GM18505 (cell line): Measurements from ENCODE around the gene ARHGAP4.

Source experiments
- ATAC-seq: cut with Tn5 transposase; IDR thresholded peaks from one replicate; pipeline ENCODE4 v1.9.1; 2021; ENCODE audit not compliant: unreplicated experiment
- POLR2A ChIP-seq: IDR thresholded peaks from 4 replicates; pipeline ENCODE4 v1.6.1; 2011; ENCODE audit warnings: borderline replicate concordance; ENCODE audit not compliant: insufficient read depth, insufficient read length; ENCODE audit errors: extremely low read depth

ARHGAP4 gene

GRCh38 chrX:153945956-153946943 lies 20.2 kb upstream of the ARHGAP4 start:
- no peak for ATAC-seq
- TF ChIP-seq POLR2A = no peak

DNA sequence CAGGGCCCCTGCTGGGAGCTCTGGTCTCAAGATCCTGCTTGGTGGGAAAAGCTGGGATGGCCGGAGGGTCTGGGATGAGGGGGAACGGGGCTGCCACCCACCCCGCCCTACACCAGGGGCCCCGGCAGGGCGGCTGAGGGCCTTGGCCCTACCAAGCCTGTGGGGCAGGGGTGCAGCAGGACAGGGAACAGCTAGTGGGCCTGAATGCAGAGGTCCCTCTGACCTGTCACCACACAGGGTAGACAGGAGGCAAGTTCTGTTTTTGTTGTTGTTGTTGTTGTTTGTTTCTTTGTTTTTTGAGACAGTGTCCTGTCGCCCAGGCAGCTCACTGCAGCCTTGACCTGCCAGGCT lies 18.7 kb upstream of the ARHGAP4 start:
- ATAC-seq = no peak
- no peak for TF ChIP-seq POLR2A

DNA sequence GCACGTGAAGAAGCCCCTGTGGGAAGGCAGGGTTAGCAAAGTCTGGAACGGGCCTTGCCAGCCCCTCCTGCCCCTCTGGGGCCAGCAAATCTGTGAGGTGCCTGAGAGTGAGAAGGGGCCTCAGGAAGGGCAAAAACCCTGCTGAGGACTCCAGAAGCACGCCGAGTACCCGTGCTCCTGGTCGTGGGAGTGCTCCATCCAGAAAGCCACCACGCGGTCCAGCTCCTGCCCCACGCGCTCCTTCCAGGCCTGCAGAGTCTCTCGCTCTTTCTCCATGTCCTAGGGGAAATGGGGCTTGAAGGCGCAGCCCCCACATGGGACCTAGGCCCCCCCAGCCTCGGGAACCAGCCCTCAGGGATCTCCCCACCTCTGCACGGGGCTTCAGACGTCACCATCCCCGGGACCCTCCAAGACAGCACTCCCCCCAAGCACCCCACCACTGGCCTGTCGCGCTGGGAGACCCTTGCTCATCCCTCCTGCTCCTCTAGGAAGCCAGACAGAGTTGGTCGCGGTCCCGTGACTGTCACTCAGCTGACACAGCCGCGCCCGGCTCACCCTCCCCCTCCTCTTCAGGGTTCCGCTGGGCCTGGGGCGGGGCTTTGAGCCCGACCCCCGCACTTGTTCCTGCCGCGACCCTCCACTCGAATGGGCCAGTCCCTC lies 18.2 kb upstream of the ARHGAP4 start, which contains the start of gene RENBP:
Gene RENBP (minus strand): TSS at position 504 of the 660 bp plus-strand sequence. CDS start 33 bp downstream, at position 471.
- no peak for TF ChIP-seq POLR2A

GRCh38 chrX:153941336-153942252 lies 15.5 kb upstream of the ARHGAP4 start:
- TF ChIP-seq POLR2A = no peak
- no peak for ATAC-seq

More for the DNA sequence above, 18.2 kb upstream of the ARHGAP4 start, which contains the start of gene RENBP:
- no peak for ATAC-seq

DNA sequence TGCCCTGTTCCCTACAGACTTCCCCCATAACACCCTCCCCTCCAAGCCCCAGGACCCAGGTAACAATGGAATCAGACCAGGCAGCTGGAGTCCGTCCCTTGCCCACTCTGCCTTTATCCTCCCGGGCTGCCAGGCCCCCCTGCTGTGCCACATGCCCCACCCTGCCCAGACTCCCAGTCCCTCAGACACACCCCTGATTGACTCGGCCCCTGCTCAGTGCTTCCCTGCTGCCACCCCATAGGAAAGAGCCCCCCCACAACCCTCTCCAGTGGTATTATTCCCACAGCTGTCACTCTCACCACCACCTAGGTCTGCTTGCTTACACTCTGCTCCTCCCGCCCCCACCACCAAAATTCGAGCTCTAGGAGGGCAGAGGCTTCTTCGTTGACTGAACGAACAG lies 13.5 kb upstream of the ARHGAP4 start:
- ATAC-seq = no peak
- TF ChIP-seq POLR2A = no peak

DNA sequence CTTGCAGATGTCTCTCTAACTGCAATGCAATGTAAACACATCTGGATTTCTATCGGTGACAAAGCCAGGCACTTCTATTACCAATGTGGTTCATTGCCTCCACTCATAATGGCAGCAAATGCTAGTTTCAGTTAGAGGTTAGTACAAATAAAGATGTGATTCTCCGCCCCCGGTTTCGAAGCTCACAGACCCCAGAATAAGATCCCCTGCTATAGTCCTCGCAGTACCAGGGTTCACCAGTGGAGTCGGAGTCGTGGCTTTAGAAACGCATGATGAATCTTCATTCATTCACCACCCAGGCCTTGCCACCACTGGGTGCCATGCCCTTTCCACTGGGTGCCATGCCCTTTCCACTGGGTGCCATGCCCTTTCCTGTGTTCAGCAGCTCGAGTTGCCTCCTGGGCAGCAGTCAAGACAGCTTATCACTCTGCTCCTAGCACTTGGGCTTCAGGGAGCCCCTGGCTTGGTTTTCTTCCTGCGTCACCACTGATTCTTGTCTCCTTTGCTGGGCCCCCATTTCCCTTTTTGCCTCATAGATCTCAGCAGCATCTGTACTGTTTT lies 12.2 kb upstream of the ARHGAP4 start:
- ATAC-seq = no peak
- TF ChIP-seq POLR2A = no peak

DNA sequence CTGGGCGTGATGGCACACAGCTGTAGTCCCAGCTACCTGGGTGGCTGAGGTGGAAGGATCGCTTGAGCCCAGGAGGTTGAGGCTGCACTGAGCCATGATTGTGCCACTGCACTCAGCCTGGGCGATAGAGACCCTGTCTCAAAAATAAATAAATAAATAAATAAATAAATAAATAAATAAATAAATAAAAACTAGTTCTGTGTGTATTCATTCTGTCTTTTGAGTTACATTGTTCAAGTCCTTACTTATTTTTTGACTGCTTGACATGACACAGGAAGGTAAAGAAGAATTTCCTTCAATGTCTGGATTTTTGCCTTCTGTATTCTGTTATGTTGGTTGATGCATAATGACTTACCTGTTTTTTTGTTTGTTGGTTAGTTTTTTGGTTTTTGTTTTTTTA lies 11.0 kb upstream of the ARHGAP4 start:
- no peak for TF ChIP-seq POLR2A
- no peak for ATAC-seq

DNA sequence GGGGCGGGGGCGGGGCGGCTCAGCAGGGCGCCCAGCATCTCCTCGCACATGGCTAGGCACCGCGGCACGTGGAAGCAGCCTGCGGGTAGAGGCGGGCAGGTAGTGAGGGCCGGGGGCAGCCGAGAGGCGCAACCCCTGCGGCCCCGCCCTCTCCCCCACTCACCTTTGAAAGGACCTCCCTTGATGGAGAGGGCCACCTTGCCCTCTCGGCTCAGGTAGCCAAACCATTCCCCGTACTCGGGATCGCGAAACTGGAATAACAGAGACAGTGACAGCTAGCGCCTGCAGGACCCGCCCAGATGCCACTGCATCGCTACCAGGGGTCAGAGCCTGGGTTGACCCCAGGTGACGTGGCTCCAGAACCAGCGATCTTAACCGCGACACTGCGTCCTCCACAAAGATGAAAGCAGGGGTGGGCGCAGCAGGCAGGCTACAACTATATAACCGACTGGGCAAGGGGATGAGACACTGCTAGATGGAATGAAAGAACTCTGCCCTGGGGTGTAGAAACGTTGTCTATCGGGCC lies 9.3 kb upstream of the ARHGAP4 start:
- no peak for TF ChIP-seq POLR2A
- peak; percentile 2 for ATAC-seq

DNA sequence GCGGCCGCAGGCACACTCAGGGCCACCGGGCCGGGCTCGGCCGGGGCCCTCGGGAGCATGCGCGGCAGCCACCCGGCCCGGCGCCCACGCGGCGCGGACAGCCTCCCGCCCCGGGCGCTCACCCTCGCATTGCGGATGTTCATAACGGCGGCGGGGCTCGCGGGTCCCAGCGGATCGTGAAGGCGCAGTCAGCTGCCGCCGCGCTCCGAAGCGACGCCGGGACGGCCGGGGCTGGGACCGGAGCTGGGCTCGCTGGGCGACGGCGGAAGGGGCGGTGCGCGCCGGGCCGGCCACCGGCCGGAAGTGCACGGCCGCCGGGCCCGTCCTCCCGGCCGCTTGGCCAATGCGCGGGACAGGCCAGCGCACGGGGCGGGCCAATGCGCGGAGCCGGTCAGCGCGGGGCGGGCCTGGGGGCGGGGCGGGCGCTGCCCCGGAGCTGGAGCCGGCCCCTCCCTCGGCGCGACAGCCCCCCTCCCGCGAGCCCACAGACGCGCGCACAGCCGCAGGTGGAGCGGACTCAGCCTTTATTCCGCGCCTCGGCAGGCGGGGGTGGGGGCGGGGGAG lies 8.8 kb upstream of the ARHGAP4 start, which contains the start of gene NAA10:
Gene NAA10 (minus strand): TSS at position 276 of the 564 bp plus-strand sequence. CDS start 133 bp downstream, at position 143.
- ATAC-seq = peak; percentile 79

GRCh38 chrX:153934148-153934761 lies 8.2 kb upstream of the ARHGAP4 start:
- ATAC-seq = peak; percentile 18
- TF ChIP-seq POLR2A = no peak

More for the DNA sequence above, 8.8 kb upstream of the ARHGAP4 start, which contains the start of gene NAA10:
- TF ChIP-seq POLR2A = peak; percentile 64

DNA sequence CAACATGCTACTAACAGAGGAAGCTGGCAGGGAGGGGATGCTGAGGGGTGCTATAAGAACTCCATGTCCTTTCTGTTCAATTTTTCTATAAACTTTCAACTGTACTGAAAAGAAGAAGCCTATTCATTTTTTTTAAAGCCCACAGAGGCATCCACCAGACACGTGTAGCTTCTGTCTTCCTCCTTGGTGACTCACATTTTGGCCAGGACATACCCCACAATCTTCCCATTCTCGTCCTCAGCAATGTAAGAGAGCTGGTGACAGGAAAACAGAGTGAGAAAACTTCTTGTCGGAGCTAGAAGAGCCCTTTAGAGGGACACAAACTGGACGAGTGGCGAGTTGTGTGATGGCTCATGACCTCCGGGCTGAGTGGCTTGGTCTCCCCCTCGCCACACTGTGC lies 7.7 kb upstream of the ARHGAP4 start:
- TF ChIP-seq POLR2A = no peak
- no peak for ATAC-seq

DNA sequence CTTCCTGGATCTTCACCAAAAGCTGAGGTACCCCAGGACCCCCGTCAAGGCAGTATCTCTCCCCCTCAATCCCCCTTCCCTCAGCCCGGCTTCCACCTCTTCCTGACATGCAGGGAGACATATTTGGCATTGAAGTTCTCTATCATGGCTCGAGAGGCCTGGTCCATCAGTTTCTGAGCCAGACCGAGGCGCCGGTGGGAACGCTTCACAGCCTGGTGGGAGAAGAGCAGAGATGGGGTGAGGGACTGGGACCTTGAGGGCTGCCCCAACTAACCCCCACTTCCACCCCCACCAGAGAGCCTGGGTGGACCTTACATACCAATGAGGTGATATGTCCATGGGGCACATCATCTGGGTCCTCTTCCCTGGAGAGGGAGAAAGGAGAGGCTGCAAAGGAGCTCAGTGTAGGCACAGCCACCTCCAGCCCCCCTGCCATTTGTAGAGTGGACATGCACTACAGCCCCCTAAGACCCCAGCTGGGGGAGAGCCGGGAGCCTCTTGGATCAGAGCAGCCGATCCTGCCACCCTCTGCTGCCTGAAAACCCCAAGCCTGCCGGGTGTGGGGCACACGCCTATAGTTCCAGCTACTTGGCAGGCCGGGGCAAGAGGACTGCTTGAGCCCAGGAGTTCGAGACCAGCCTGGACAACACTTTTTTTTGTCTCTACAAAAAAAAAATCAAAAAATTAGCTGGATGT lies 6.3 kb upstream of the ARHGAP4 start:
- no peak for TF ChIP-seq POLR2A
- ATAC-seq = no peak

DNA sequence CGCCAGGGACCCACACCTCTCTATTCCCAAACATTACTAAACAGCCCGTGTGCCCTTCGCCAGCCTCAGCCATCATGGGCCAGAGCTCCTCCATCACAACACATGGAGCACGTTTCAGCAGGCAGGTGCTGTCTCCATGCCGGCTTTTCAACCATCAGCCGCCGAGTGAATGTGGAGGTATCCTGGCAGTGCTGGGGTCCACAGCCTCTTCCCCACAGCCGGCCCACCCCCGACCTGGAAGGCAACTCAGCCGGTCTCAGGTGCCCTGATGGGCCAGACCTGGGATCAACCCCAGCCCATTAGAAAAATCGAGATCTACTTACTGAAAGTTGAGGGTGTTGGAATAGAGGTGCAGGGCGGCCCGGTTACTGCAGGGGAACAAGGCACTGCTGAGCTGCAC lies 5.7 kb upstream of the ARHGAP4 start:
- no peak for ATAC-seq
- TF ChIP-seq POLR2A = no peak
